NB4 (cell line): Measurements from ENCODE around the gene RAPGEF6.

Source experiments
- MYC ChIP-seq: IDR thresholded peaks from 2 replicates; pipeline ENCODE4 v1.6.1; 2011; ENCODE audit warnings: low read depth, low read length
- POLR2A ChIP-seq: IDR thresholded peaks from 2 replicates; pipeline ENCODE4 v1.6.1; 2011; ENCODE audit warnings: mild to moderate bottlenecking; ENCODE audit not compliant: insufficient read length; ENCODE audit errors: extremely low read depth
- TF ChIP-seq, protein P1 (sequence below): IDR thresholded peaks from one replicate; pipeline ENCODE4 v1.5.1; 2012; ENCODE audit warnings: low read depth, low read length

- TF ChIP-seq, protein P1, sequence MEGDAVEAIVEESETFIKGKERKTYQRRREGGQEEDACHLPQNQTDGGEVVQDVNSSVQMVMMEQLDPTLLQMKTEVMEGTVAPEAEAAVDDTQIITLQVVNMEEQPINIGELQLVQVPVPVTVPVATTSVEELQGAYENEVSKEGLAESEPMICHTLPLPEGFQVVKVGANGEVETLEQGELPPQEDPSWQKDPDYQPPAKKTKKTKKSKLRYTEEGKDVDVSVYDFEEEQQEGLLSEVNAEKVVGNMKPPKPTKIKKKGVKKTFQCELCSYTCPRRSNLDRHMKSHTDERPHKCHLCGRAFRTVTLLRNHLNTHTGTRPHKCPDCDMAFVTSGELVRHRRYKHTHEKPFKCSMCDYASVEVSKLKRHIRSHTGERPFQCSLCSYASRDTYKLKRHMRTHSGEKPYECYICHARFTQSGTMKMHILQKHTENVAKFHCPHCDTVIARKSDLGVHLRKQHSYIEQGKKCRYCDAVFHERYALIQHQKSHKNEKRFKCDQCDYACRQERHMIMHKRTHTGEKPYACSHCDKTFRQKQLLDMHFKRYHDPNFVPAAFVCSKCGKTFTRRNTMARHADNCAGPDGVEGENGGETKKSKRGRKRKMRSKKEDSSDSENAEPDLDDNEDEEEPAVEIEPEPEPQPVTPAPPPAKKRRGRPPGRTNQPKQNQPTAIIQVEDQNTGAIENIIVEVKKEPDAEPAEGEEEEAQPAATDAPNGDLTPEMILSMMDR = no peak
- TF ChIP-seq POLR2A (no peak), MYC (no peak)
Observed at GRCh38 chr5:131613423-131613822, 21.6 kb downstream of the RAPGEF6 start.
